GM18909 (cell line): ENCODE measurements around the gene MSMB.
"Not testable (repeated sequence)": the region's sequence is repeated elsewhere in the genome, so short reads cannot be mapped to it uniquely, and the experiment has no call there.

Source experiments
- ATAC-seq: cut with Tn5 transposase; IDR thresholded peaks from one replicate; pipeline ENCODE4 v1.9.1; 2021; ENCODE audit warnings: mild to moderate bottlenecking; ENCODE audit not compliant: unreplicated experiment, poor library complexity

The MSMB gene

GRCh38 chr10:46014683-46015405, 31.2 kb downstream of the MSMB start:
- ATAC-seq: no peak

DNA sequence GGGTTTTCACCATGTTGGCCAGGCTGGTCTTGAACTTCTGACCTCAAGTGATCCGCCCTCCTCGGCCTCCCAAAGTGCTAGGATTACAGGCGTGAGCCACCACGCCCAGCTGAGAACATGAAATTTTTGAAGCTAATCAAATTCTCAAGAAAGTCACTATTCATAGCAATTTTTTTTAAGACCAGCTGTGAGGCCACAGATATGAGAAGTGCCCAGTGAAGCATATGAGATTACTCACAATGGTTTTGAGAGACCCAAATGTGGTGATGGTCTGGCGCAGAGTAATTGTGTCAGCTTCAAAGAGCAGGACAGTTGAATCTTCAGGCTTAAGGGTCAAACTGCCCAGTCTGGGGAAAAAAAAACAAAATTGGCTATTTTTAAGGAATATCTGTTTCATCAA, 31.9 kb downstream of the MSMB start:
- ATAC-seq: no peak

DNA sequence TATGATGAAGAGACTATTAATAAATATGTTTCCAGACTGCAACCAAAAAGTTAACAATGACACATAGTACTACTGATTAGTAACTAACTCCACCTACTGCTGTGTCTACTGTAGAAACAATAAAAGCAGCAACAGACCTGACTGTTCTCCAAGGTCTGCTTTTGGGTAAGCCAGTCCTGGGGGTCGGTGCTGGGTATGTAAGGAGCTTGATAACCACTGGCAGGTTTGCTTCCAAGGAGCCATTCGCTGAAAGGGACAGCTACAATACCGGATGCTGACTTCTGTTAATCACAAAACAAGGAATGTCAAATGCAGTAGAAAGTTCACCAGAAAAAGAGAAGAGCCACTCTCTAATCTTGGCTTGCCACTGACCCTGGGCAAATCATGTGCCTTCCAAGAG, 33.3 kb downstream of the MSMB start:
- ATAC-seq: no peak

GRCh38 chr10:46006219-46006618, 39.9 kb downstream of the MSMB start:
- ATAC-seq: no peak

GRCh38 chr10:46005383-46005782, 40.7 kb downstream of the MSMB start:
- ATAC-seq: no peak

DNA sequence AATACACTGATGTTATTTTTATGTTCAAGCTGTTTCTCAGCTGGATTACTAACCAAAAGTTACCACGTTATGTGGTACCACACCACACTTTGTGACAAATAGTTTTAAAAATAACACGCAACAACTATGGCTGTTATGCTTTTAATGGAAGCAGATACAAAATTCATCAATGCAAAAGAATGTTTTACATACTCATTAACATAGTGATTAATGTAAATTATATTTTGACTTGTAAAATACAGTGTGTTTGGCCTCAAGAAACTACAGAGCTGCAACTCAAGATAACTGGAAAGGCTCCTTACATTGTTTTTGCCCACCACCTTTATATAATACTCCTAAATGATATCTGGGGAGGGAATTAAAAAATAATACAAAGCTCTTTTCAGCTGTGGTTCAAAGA, 41.1 kb downstream of the MSMB start:
- ATAC-seq: no peak

DNA sequence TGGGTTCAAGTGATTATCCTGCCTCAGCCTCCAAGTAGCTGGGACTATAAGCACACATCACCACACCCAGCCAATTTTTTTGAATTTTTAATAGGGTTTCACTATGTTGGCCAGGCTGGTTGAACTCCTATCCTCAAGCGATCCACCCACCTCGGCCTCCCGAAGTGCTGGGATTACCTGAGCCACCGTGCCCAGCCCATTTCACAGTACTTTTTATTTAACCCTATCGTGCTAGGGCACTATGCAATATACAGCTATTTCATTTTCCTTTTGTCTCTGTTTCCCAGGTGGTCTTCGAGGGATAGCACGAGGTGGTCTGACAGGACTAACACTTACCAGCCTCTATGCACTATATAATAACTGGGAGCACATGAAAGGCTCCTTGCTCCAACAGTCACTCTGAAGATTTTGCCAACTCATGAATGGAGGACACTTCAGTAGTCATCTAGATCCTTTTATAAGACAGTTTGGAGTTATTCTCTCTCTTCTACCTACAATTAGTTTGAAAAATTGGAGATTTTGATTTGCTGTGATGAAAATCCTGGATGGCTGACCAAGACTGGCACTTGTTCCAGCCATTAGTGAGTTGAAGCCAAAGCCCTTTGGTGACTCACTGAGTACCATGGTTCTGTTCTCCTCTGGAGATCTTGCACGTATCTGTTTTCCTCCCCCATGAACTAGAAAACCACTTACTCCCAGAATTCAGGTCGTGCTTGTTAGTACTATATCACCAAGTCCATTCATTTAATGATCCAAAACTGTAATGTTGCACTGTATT, 43.0 kb downstream of the MSMB start:
- ATAC-seq: no peak

GRCh38 chr10:46002189-46002687, 43.8 kb downstream of the MSMB start:
- not testable (repeated sequence) for ATAC-seq

GRCh38 chr10:46001187-46001756, 44.8 kb downstream of the MSMB start:
- no peak for ATAC-seq

DNA sequence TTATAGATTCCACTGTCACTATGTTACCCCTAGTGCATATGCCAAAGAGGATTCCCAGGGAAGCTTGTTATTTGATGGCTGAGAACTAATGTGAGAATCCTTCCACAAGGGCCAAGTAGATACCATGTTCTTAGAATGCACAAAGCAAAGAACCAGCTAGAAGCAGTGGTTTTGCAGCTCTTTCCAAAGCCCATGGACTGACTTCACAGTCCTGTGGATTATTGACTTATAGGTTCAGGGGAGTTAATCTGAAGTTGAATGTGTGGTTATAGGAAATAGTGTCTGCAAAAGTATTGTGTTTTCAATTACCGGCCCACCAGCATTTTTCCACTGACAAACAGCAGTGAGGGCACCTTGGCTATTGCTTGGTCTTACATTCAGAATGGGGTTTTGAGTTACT, 45.5 kb downstream of the MSMB start:
- no peak for ATAC-seq

- not testable (repeated sequence) for ATAC-seq
Measured at GRCh38 chr10:45999955-46000354, 46.1 kb downstream of the MSMB start.

DNA sequence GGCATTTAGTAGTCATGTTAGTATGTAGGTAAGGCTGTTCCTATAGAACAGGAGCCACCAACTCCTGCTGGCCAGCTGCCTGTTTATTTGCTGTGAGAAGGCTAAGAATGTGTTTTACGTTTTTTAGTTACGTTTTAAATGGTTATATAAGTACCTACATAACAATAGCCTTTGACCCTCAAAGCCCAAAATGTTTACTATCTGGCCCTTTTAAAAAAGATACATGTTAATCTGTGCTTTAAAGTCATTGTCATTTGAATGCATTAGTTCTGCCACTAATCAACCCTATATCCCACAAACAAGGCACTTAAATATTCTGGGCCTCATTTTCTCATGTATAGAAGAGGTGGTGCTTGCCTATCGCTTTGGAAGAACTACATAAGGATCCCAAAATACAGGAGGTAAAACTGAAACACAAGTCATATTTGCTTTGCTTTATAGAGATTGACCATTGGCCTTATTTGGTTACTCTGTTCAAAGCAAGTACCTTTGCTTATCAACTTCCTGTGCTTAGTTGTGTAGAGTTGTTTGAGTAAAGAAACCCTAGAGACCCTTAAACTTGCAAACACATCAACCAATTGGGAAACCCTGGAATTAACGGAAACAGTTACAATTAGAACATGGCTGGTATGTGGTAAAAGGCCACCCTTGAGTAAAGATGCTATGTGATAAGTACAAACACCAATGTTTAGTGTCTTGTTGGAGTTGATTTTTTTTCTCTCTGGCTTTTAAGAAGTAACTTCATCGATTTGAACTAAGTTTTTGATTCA, 47.9 kb downstream of the MSMB start:
- no peak for ATAC-seq

DNA sequence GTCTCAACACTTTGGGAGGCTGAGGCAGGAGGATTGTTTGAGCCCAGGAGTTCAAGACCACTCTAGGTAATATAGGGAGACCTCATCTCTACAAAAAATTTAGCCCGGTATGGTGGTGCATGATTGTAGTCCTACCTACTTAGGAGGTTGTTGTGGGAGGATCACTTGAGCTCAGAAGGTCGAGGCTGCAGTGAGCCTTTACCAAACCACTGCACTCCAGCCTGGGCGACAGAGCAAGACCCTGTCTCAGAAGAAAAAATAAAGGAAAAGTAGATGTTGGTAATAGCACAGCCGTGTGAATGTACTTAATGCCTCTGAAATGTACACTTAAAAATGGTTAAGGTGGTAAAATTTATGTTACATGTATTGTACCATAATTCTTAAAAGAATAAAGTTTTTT, 48.5 kb downstream of the MSMB start:
- ATAC-seq: no peak

DNA sequence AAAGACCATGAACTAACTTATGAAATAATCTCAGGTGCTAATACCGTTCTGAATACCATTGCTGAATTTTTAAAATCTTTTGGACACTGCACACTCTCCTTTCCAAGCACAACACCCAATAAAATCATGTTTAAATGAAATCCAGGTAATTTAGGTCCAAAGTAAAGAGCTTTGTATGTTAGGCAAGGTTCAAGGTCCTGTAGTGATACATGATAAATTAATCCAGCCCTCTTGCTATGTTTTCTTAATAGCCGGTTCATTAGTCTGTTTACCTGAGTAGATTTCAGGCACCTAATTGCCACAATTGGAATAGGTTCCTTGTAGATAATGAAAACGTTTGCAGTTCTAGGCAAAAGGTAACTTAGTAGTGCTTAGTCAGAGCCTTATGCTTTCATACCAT, 60.5 kb downstream of the MSMB start:
- not testable (repeated sequence) for ATAC-seq

GRCh38 chr10:45984473-45984872, 61.6 kb downstream of the MSMB start:
- ATAC-seq: not testable (repeated sequence)

DNA sequence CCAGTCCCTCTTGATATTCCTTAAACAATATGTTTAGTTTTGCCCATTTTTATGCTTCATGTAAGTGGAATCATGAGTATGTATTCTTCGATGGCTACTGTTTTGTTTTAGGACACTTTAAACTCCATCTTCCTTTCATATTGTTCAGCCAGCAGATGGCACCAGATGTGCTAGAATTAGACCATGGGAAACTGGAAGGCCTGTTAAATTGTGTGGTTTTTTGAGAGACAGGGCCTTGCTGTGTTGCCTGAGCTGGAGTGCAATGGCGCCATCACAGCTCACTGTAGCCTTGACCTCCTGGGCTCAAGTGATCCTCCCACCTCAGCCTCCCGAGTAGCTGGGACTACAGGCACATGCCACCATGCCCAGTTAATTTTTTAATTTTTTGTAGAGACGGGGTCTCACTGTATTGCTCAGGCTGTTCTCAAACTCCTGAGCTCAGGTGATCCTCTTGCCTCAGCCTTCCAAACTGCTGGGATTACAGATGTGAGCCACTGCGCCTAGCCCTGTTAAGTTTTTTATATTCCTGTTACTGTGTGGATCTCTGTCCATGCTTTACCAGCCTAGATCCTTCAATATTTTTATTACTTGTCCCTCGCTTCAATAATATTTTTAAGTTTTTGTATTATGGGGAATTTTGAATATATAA, 62.4 kb downstream of the MSMB start:
- ATAC-seq: peak; percentile 65
